Right lobe of liver (tissue), 4 donors: ENCODE measurements around the gene NUTM1.

Source experiments
- POLR2A ChIP-seq: fragments of 450-650 bp; IDR thresholded peaks from one replicate; pipeline ENCODE4 v1.6.1; 2017; ENCODE audit warnings: antibody characterized with exemption, mild to moderate bottlenecking
- TF ChIP-seq, protein P1 (sequence below), 4 donors: fragments of 200-600 bp in 3 of 4; fragments of 450-650 bp in 1 of 4; IDR thresholded peaks; one replicate each; pipeline versions ENCODE4 v1.5.1 to v1.8.0; 2016 to 2022; ENCODE audit warnings: antibody characterized with exemption in 4 of 4, mild to moderate bottlenecking in 2 of 4
- donor health status: DM: no; HTN: no; CAD: no.
- donor health status: DM: no; HTN: no; CAD: no.
- donor health status: DM: no; HTN: yes; CAD: no.

DNA sequence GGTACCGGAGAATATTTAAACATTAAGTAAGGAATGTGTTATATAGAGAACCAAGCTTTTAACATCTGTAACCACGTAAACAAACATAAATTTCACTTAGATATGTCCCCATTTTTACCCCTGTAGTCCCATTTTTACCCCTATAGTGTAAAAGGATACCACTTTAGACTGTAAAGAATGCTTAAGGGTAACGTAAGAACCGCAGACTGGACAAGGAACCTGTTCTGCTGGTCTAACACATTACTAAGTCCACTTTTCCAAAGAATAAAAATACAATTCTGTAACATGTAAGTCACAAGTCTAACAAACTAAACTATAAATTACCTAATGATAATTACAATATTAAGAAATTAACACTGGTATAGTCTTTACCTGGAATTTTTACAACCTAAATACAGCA is 8.4 kb upstream of the NUTM1 start:
- TF ChIP-seq, protein P1, sequence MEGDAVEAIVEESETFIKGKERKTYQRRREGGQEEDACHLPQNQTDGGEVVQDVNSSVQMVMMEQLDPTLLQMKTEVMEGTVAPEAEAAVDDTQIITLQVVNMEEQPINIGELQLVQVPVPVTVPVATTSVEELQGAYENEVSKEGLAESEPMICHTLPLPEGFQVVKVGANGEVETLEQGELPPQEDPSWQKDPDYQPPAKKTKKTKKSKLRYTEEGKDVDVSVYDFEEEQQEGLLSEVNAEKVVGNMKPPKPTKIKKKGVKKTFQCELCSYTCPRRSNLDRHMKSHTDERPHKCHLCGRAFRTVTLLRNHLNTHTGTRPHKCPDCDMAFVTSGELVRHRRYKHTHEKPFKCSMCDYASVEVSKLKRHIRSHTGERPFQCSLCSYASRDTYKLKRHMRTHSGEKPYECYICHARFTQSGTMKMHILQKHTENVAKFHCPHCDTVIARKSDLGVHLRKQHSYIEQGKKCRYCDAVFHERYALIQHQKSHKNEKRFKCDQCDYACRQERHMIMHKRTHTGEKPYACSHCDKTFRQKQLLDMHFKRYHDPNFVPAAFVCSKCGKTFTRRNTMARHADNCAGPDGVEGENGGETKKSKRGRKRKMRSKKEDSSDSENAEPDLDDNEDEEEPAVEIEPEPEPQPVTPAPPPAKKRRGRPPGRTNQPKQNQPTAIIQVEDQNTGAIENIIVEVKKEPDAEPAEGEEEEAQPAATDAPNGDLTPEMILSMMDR (IDR thresholded peaks at IDR 0.05), result no peak
- TF ChIP-seq POLR2A, result no peak
